ENCODE measurements around the gene KRTAP5-11.
"Not testable (repeated sequence)": the region's sequence is repeated elsewhere in the genome, so short reads cannot be mapped to it uniquely, and the experiment has no call there.

Gene KRTAP5-11

DNA sequence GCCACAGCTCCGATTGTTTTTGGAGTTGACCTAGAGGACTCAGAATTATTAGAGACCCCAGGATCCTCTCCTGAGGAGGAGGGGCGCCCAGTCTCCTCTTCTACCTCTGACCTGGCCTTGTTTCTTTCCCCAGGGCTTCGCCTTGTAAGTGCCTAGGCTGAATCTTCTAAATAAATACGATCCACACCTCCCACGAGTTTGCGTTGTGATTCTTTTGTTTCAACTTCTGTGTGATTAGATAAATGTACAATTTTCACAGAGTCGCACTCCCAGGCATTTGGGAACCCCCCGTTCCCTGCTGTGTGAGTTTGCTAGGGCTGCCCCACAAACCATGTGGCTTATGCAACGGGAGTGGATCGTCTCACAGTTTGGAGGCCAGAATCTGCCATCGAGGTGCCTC lies 43.7 kb downstream of the KRTAP5-11 start:
- Histone ChIP-seq H3K4me3 (ENCODE audit: control insufficient read depth in 1 of 7, extremely low read depth in 1 of 7, insufficient read depth in 4 of 7, low read depth in 2 of 7, low read length in 6 of 7) (no peak overlapping the region), H3K9me3 (ENCODE audit: control extremely low read depth in 1 of 5, control insufficient read depth in 4 of 5, insufficient read depth in 2 of 5, low read depth in 1 of 5, low read length in 4 of 5) (peaks cover 0 to 7% (median 0%) of the 10 kb centered on the region in 5 experiments), H3K27ac (ENCODE audit: insufficient read depth in 1 of 2, low read depth in 1 of 2, low read length in 2 of 2, poor library complexity in 1 of 2, severe bottlenecking in 2 of 2) (no peak overlapping the region), H3K27me3 (replicated peaks in 2 of 5; ENCODE audit: control insufficient read depth in 4 of 5, insufficient read depth in 5 of 5, low read length in 4 of 5) (no peaks in the 10 kb centered on the region), H3K4me1 (ENCODE audit: control extremely low read depth in 1 of 4, control insufficient read depth in 4 of 4, insufficient read depth in 4 of 4, low read length in 3 of 4) (peaks cover 0 to 25% (median 17%) of the 10 kb centered on the region in 4 experiments), H3K36me3 (ENCODE audit: control insufficient read depth in 4 of 4, insufficient read depth in 4 of 4, low read length in 3 of 4) (no peaks in the 10 kb centered on the region)
- DNase-seq: no peak
- CTCF ChIA-PET: no interaction called here
- POLR2A ChIA-PET: no interaction called here
- 97% methylated on average over 10 of the region's 11 CpGs for WGBS (ENCODE audit: insufficient coverage)

DNA sequence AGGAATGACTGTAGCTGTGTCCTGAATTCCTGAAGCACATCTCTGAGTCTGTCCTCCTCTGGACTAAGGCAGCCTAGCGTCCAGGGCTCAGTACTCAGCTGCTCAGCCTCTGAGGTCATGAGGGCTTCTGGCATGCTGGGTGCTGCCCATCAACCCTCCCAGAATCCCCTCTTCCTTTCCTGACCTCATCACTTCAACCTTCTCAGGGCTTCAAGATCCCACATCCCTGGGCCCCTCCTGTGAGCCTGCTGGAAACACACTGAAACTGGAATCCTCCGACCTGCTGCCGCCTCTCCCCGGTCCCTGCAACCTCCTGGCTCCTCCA lies 44.0 kb downstream of the KRTAP5-11 start:
- Histone ChIP-seq H3K36me3 (ENCODE audit: control insufficient read depth in 4 of 4, insufficient read depth in 4 of 4, low read length in 3 of 4) (no peaks in the 10 kb centered on the region), H3K4me1 (ENCODE audit: control extremely low read depth in 1 of 4, control insufficient read depth in 4 of 4, insufficient read depth in 4 of 4, low read length in 3 of 4) (peaks cover 0 to 21% (median 13%) of the 10 kb centered on the region in 4 experiments), H3K27ac (ENCODE audit: insufficient read depth in 1 of 2, low read depth in 1 of 2, low read length in 2 of 2, poor library complexity in 1 of 2, severe bottlenecking in 2 of 2) (no peak overlapping the region), H3K4me3 (ENCODE audit: control insufficient read depth in 1 of 7, extremely low read depth in 1 of 7, insufficient read depth in 4 of 7, low read depth in 2 of 7, low read length in 6 of 7) (no peak overlapping the region), H3K9me3 (ENCODE audit: control extremely low read depth in 1 of 5, control insufficient read depth in 4 of 5, insufficient read depth in 2 of 5, low read depth in 1 of 5, low read length in 4 of 5) (peaks cover 0 to 7% (median 0%) of the 10 kb centered on the region in 5 experiments), H3K27me3 (replicated peaks in 2 of 5; ENCODE audit: control insufficient read depth in 4 of 5, insufficient read depth in 5 of 5, low read length in 4 of 5) (no peaks in the 10 kb centered on the region)
- ChIA-PET POLR2A (no interaction called here), CTCF (no interaction called here)
- no peak for DNase-seq
- 94% methylated on average over 4 of the region's 4 CpGs for WGBS (ENCODE audit: insufficient coverage)

DNA sequence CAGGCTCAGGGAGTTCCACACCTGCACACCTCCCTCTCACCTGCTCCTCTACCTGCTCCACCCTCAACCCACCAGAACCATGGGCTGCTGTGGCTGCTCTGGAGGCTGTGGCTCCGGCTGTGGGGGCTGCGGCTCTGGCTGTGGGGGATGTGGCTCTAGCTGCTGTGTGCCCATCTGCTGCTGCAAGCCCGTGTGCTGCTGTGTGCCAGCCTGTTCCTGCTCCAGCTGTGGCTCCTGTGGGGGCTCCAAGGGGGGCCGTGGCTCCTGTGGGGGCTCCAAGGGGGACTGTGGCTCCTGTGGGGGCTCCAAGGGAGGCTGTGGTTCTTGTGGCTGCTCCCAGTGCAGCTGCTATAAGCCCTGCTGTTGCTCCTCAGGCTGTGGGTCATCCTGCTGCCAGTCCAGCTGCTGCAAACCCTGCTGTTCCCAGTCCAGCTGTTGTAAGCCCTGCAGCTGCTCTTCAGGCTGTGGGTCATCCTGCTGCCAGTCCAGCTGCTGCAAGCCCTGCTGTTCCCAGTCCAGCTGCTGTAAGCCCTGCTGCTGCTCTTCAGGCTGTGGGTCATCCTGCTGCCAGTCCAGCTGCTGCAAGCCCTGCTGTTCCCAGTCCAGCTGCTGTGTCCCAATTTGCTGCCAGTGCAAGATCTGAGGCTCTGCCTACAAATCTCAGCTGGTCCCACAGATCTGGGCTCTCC lies 44.6 kb downstream of the KRTAP5-11 start, which contains the start of gene KRTAP5-8:
Gene KRTAP5-8, plus strand, starts transcription at position 49 of the 689 bp plus-strand sequence. Its CDS starts 31 bp downstream, at position 80.
- POLR2A ChIA-PET; H3K27ac ChIP-seq (ENCODE audit: insufficient read depth in 1 of 2, low read depth in 1 of 2, low read length in 2 of 2, poor library complexity in 1 of 2, severe bottlenecking in 2 of 2); H3K4me3 ChIP-seq (ENCODE audit: control insufficient read depth in 1 of 7, extremely low read depth in 1 of 7, insufficient read depth in 4 of 7, low read depth in 2 of 7, low read length in 6 of 7); CTCF ChIA-PET; H3K27me3 ChIP-seq (replicated peaks in 2 of 5; ENCODE audit: control insufficient read depth in 4 of 5, insufficient read depth in 5 of 5, low read length in 4 of 5); H3K36me3 ChIP-seq (ENCODE audit: control insufficient read depth in 4 of 4, insufficient read depth in 4 of 4, low read length in 3 of 4); DNase-seq; H3K9me3 ChIP-seq (ENCODE audit: control extremely low read depth in 1 of 5, control insufficient read depth in 4 of 5, insufficient read depth in 2 of 5, low read depth in 1 of 5, low read length in 4 of 5): not testable (repeated sequence)
- H3K4me1 ChIP-seq (ENCODE audit: control extremely low read depth in 1 of 4, control insufficient read depth in 4 of 4, insufficient read depth in 4 of 4, low read length in 3 of 4): peaks cover 0 to 16% (median 8%) of the 10 kb centered on the region in 4 experiments
- 52% methylated on average over 4 of the region's 4 CpGs for WGBS (ENCODE audit: insufficient coverage)

DNA sequence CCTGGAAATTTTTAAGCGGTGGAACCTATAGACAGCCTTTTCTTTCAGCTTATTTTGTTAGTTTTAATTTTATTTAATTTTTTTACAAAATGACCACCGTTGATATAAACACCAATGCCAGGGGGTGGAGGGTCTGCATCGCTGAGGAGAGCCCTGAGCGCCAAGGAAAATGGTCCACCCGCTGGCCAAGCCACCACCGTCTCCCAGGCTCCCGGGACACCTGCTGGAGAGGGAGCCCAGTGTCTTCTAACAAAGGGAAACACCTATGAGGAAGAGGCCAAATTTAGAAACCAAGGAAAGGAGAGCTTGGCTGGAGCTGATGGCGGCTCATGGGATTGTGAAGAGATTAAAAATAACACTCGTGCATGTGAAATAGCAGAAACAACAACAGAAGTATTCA lies 45.1 kb downstream of the KRTAP5-11 start:
- peaks cover 0 to 7% (median 0%) of the 10 kb centered on the region in 5 experiments for H3K9me3 ChIP-seq (ENCODE audit: control extremely low read depth in 1 of 5, control insufficient read depth in 4 of 5, insufficient read depth in 2 of 5, low read depth in 1 of 5, low read length in 4 of 5)
- no peaks in the 10 kb centered on the region for H3K27me3 ChIP-seq (replicated peaks in 2 of 5; ENCODE audit: control insufficient read depth in 4 of 5, insufficient read depth in 5 of 5, low read length in 4 of 5)
- WGBS (ENCODE audit: insufficient coverage): 100% methylated on average over 4 of the region's 9 CpGs
- H3K4me3 ChIP-seq (ENCODE audit: control insufficient read depth in 1 of 7, extremely low read depth in 1 of 7, insufficient read depth in 4 of 7, low read depth in 2 of 7, low read length in 6 of 7): no peak overlapping the region
- peaks cover 0 to 11% (median 5%) of the 10 kb centered on the region in 4 experiments for H3K4me1 ChIP-seq (ENCODE audit: control extremely low read depth in 1 of 4, control insufficient read depth in 4 of 4, insufficient read depth in 4 of 4, low read length in 3 of 4)
- ChIA-PET CTCF (no interaction called here), POLR2A (no interaction called here)
- no peak overlapping the region for H3K27ac ChIP-seq (ENCODE audit: insufficient read depth in 1 of 2, low read depth in 1 of 2, low read length in 2 of 2, poor library complexity in 1 of 2, severe bottlenecking in 2 of 2)
- H3K36me3 ChIP-seq (ENCODE audit: control insufficient read depth in 4 of 4, insufficient read depth in 4 of 4, low read length in 3 of 4): no peaks in the 10 kb centered on the region
- DNase-seq: no peak

DNA sequence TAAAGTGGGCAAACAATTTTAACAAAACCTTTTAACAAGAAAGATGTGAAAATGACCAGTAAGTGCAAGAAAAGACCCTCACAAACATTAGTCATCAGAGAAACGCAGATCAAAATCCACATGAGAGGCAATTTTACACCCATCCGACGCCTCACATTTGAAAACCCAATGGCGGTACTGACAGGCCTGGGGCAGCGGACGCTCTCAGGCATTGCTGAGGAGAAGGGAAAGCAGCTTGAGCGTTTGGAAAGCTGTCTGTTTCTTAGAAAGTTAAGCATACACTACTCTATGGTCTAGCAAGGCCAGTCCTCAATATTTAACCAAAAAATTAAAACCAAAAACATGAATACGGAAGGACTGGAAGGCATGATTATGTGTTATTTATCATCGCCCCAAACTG lies 46.9 kb downstream of the KRTAP5-11 start:
- Histone ChIP-seq H3K9me3 (ENCODE audit: control extremely low read depth in 1 of 5, control insufficient read depth in 4 of 5, insufficient read depth in 2 of 5, low read depth in 1 of 5, low read length in 4 of 5) (peaks cover 0 to 5% (median 0%) of the 10 kb centered on the region in 5 experiments), H3K4me1 (ENCODE audit: control extremely low read depth in 1 of 4, control insufficient read depth in 4 of 4, insufficient read depth in 4 of 4, low read length in 3 of 4) (peaks cover 0 to 7% (median 2%) of the 10 kb centered on the region in 4 experiments), H3K27me3 (replicated peaks in 2 of 5; ENCODE audit: control insufficient read depth in 4 of 5, insufficient read depth in 5 of 5, low read length in 4 of 5) (no peaks in the 10 kb centered on the region), H3K36me3 (ENCODE audit: control insufficient read depth in 4 of 4, insufficient read depth in 4 of 4, low read length in 3 of 4) (no peaks in the 10 kb centered on the region), H3K27ac (ENCODE audit: insufficient read depth in 1 of 2, low read depth in 1 of 2, low read length in 2 of 2, poor library complexity in 1 of 2, severe bottlenecking in 2 of 2) (no peak overlapping the region), H3K4me3 (ENCODE audit: control insufficient read depth in 1 of 7, extremely low read depth in 1 of 7, insufficient read depth in 4 of 7, low read depth in 2 of 7, low read length in 6 of 7) (no peak overlapping the region)
- CTCF ChIA-PET: no interaction called here
- POLR2A ChIA-PET: no interaction called here
- no peak for DNase-seq
- 83% methylated on average over 4 of the region's 9 CpGs for WGBS (ENCODE audit: insufficient coverage)

DNA sequence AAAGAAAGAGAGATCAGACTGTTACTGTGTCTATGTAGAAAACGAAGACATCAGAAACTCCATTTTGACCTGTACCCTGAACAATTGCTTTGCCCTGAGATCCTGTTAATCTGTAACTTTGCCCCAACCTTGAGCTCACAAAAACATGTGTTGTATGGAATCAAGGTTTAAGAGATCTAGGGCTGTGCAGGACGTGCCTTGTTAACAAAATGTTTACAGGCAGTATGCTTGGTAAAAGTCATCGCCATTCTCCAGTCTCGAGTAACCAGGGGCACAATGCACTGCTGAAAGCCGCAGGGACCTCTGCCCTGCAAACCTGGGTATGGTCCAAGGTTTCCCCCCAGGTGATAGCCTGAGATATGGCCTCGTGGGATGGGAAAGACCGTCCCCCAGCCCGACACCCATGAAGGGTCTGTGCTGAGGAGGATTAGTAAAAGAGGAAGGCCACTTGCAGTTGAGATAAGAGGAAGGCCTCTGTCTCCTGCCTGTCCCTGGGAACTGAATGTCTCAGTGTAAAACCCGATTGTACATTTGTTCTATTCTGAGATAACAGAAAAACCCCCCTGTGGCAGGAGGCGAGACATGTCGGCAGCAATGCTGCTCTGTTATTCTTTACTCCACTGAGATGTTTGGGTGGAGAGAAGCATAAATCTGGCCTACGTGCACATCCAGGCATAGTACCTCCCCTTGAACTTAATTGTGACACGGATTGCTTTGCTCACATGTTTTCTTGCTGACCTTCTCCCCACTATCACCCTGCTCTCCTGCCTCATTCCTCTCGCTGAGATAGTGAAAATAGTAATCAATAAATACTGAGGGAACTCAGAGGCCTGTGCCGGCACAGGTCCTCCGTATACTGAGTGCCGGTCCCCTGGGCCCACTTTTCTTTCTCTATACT lies 47.7 kb downstream of the KRTAP5-11 start:
- H3K4me3 ChIP-seq (ENCODE audit: control insufficient read depth in 1 of 7, extremely low read depth in 1 of 7, insufficient read depth in 4 of 7, low read depth in 2 of 7, low read length in 6 of 7); H3K9me3 ChIP-seq (ENCODE audit: control extremely low read depth in 1 of 5, control insufficient read depth in 4 of 5, insufficient read depth in 2 of 5, low read depth in 1 of 5, low read length in 4 of 5); POLR2A ChIA-PET; H3K36me3 ChIP-seq (ENCODE audit: control insufficient read depth in 4 of 4, insufficient read depth in 4 of 4, low read length in 3 of 4); H3K4me1 ChIP-seq (ENCODE audit: control extremely low read depth in 1 of 4, control insufficient read depth in 4 of 4, insufficient read depth in 4 of 4, low read length in 3 of 4); H3K27me3 ChIP-seq (replicated peaks in 2 of 5; ENCODE audit: control insufficient read depth in 4 of 5, insufficient read depth in 5 of 5, low read length in 4 of 5); CTCF ChIA-PET; H3K27ac ChIP-seq (ENCODE audit: insufficient read depth in 1 of 2, low read depth in 1 of 2, low read length in 2 of 2, poor library complexity in 1 of 2, severe bottlenecking in 2 of 2): not testable (repeated sequence)
- WGBS (ENCODE audit: insufficient coverage): 54% methylated on average over 13 of the region's 17 CpGs
- DNase-seq: peak; percentile 41 to 78 (median 43)

DNA sequence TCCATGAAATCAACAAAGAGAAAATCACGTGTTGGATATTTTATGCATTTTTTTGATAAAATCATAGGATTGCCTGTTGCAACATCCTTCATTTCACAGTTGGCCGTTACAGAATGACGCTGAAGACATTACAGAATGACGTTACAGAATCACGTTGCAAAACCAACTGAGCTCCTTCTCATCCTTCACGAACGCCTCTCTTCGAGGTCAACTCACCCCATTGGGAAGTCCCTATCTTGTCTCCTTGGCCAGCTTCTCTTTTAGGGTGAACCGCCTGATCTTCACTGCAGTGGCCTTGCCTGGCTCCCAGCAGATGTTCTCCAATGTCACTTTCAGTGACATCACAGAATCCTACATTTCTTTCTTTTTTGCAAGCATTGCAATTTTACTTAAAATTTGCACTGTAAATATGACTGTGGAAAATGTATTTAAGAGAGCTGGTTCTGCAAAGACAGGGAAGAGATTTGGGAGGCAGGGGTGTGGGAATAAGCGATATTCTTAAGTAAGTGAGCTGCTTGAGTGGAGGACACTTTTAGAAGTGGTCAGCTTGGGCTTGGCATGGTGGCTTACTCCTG lies 50.6 kb downstream of the KRTAP5-11 start:
- Histone ChIP-seq H3K4me1 (ENCODE audit: control extremely low read depth in 1 of 4, control insufficient read depth in 4 of 4, insufficient read depth in 4 of 4, low read length in 3 of 4) (peaks cover 0 to 7% (median 2%) of the 10 kb centered on the region in 4 experiments), H3K4me3 (ENCODE audit: control insufficient read depth in 1 of 7, extremely low read depth in 1 of 7, insufficient read depth in 4 of 7, low read depth in 2 of 7, low read length in 6 of 7) (no peak overlapping the region), H3K27ac (ENCODE audit: insufficient read depth in 1 of 2, low read depth in 1 of 2, low read length in 2 of 2, poor library complexity in 1 of 2, severe bottlenecking in 2 of 2) (no peak overlapping the region), H3K9me3 (ENCODE audit: control extremely low read depth in 1 of 5, control insufficient read depth in 4 of 5, insufficient read depth in 2 of 5, low read depth in 1 of 5, low read length in 4 of 5) (no peaks in the 10 kb centered on the region), H3K36me3 (ENCODE audit: control insufficient read depth in 4 of 4, insufficient read depth in 4 of 4, low read length in 3 of 4) (no peaks in the 10 kb centered on the region), H3K27me3 (replicated peaks in 2 of 5; ENCODE audit: control insufficient read depth in 4 of 5, insufficient read depth in 5 of 5, low read length in 4 of 5) (peaks cover 0 to 1% (median 0%) of the 10 kb centered on the region in 5 experiments)
- no peak for DNase-seq
- WGBS (ENCODE audit: insufficient coverage): 84% methylated on average over 10 of the region's 10 CpGs
- CTCF ChIA-PET: interaction anchor here (0.8 kb wide), 1 partner anchor 31 kb away, joined by 3 read pairs; no protein-coding TSS in a partner anchor
- POLR2A ChIA-PET: no interaction called here
